ENCODE measurements around the gene SALL1. TPM values are rescaled to one million over a fixed set of nuclear protein-coding genes. Genes with fewer than 3 reads are reported as not detected.

SALL1 gene
- total RNA-seq, 1 donor from 2014 or later = 17.4 TPM

- DNase-seq (ENCODE audit: low read depth) = no peak
- no peak overlapping the region for H3K4me3 ChIP-seq (ENCODE audit: low read depth, low read length)
- no peak for TF ChIP-seq CTCF (conservative IDR thresholded peaks at IDR 0.05; ENCODE audit: low read depth, low read length)
Measured at GRCh38 chr16:51107742-51108141, 43.3 kb downstream of the SALL1 start.

- DNase-seq (ENCODE audit: low read depth) = no peak
- no peak for TF ChIP-seq CTCF (conservative IDR thresholded peaks at IDR 0.05; ENCODE audit: low read depth, low read length)
- no peak overlapping the region for H3K4me3 ChIP-seq (ENCODE audit: low read depth, low read length)
Measured at GRCh38 chr16:51106535-51106934, 44.5 kb downstream of the SALL1 start.

- no peak for DNase-seq (ENCODE audit: low read depth)
- TF ChIP-seq CTCF (conservative IDR thresholded peaks at IDR 0.05; ENCODE audit: low read depth, low read length) = no peak
- no peak overlapping the region for H3K4me3 ChIP-seq (ENCODE audit: low read depth, low read length)
Measured at GRCh38 chr16:51103590-51103989, 47.5 kb downstream of the SALL1 start.

GRCh38 chr16:51097729-51098128, 53.3 kb downstream of the SALL1 start:
- TF ChIP-seq CTCF (conservative IDR thresholded peaks at IDR 0.05; ENCODE audit: low read depth, low read length) = no peak
- no peak overlapping the region for H3K4me3 ChIP-seq (ENCODE audit: low read depth, low read length)
- no peak for DNase-seq (ENCODE audit: low read depth)

- no peak for TF ChIP-seq CTCF (conservative IDR thresholded peaks at IDR 0.05; ENCODE audit: low read depth, low read length)
- no peak for DNase-seq (ENCODE audit: low read depth)
- H3K4me3 ChIP-seq (ENCODE audit: low read depth, low read length) = peak overlapping the region; percentile 24
Measured at GRCh38 chr16:51095890-51096626, 55.0 kb downstream of the SALL1 start.

- H3K4me3 ChIP-seq (ENCODE audit: low read depth, low read length) = peak overlapping the region; percentile 24
- TF ChIP-seq CTCF (conservative IDR thresholded peaks at IDR 0.05; ENCODE audit: low read depth, low read length) = no peak
- no peak for DNase-seq (ENCODE audit: low read depth)
Measured at GRCh38 chr16:51095084-51095881, 55.8 kb downstream of the SALL1 start.
